ENCODE measurements around the gene EME1. TPM values are rescaled to one million over a fixed set of nuclear protein-coding genes. Genes with fewer than 3 reads are reported as not detected.

EME1 gene
- total RNA-seq, 4 donors from 2014 or later, result 1.7 to 3.4 TPM; not detected in 2

DNA sequence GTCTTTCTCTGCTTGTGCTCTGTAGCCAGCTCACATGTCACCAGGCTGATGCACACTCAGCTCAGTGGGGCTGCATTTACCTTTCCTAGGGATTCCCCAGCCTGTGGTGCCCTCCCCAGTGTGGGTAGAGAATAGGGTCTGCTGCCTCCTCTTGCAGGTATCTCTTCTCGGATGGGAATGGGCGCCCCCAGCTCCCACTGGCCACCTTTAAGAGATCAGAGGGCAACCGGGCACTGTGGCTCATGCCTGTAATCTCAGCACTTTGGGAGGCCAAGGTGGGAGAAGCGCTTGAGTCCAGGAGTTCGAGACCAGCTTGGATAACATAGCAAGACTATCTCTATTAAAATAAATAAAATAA, 23.8 kb upstream of the EME1 start:
- no peaks in the 10 kb centered on the region for H3K36me3 ChIP-seq
- H3K27ac ChIP-seq, result no peak overlapping the region
- no peaks in the 10 kb centered on the region for H3K27me3 ChIP-seq
- H3K4me3 ChIP-seq, result no peak overlapping the region
- H3K9me3 ChIP-seq, result no peaks in the 10 kb centered on the region
- H3K4me1 ChIP-seq, result peaks cover 0 to 11% of the 10 kb centered on the region in 2 donors
- DNase-seq, result no peak
- no peak for TF ChIP-seq CTCF (IDR thresholded peaks at IDR 0.05)
- TF ChIP-seq POLR2A (IDR thresholded peaks at IDR 0.05), result no peak
- intact Hi-C loops (cut with DNase I; ENCODE audit: low total_unique reads), result no loop called here

GRCh38 chr17:50350733-50351132, 22.3 kb upstream of the EME1 start:
- DNase-seq, result no peak
- no peaks in the 10 kb centered on the region for H3K27me3 ChIP-seq
- no peaks in the 10 kb centered on the region for H3K36me3 ChIP-seq
- H3K9me3 ChIP-seq, result no peaks in the 10 kb centered on the region
- intact Hi-C loops (cut with DNase I; ENCODE audit: low total_unique reads), result no loop called here
- H3K4me1 ChIP-seq, result peaks cover 0 to 7% of the 10 kb centered on the region in 2 donors
- no peak for TF ChIP-seq CTCF (IDR thresholded peaks at IDR 0.05)
- TF ChIP-seq POLR2A (IDR thresholded peaks at IDR 0.05), result no peak
- no peak overlapping the region for H3K4me3 ChIP-seq
- H3K27ac ChIP-seq, result no peak overlapping the region

GRCh38 chr17:50352072-50352692, 20.8 kb upstream of the EME1 start:
- no peaks in the 10 kb centered on the region for H3K36me3 ChIP-seq
- H3K4me1 ChIP-seq, result peaks cover 0 to 5% of the 10 kb centered on the region in 2 donors
- DNase-seq, result no peak
- no peak for TF ChIP-seq CTCF (IDR thresholded peaks at IDR 0.05)
- no peak for TF ChIP-seq POLR2A (IDR thresholded peaks at IDR 0.05)
- intact Hi-C loops (cut with DNase I; ENCODE audit: low total_unique reads), result no loop called here
- H3K27ac ChIP-seq, result no peak overlapping the region
- no peak overlapping the region for H3K4me3 ChIP-seq
- H3K27me3 ChIP-seq, result no peaks in the 10 kb centered on the region
- no peaks in the 10 kb centered on the region for H3K9me3 ChIP-seq

GRCh38 chr17:50352693-50353599, 20.1 kb upstream of the EME1 start:
- no peaks in the 10 kb centered on the region for H3K27me3 ChIP-seq
- no peak overlapping the region for H3K4me3 ChIP-seq
- no peaks in the 10 kb centered on the region for H3K9me3 ChIP-seq
- TF ChIP-seq CTCF (IDR thresholded peaks at IDR 0.05) (no peak), POLR2A (IDR thresholded peaks at IDR 0.05) (no peak)
- DNase-seq, result no peak
- no peaks in the 10 kb centered on the region for H3K36me3 ChIP-seq
- intact Hi-C loops (cut with DNase I; ENCODE audit: low total_unique reads), result no loop called here
- no peak overlapping the region for H3K27ac ChIP-seq
- no peaks in the 10 kb centered on the region for H3K4me1 ChIP-seq

DNA sequence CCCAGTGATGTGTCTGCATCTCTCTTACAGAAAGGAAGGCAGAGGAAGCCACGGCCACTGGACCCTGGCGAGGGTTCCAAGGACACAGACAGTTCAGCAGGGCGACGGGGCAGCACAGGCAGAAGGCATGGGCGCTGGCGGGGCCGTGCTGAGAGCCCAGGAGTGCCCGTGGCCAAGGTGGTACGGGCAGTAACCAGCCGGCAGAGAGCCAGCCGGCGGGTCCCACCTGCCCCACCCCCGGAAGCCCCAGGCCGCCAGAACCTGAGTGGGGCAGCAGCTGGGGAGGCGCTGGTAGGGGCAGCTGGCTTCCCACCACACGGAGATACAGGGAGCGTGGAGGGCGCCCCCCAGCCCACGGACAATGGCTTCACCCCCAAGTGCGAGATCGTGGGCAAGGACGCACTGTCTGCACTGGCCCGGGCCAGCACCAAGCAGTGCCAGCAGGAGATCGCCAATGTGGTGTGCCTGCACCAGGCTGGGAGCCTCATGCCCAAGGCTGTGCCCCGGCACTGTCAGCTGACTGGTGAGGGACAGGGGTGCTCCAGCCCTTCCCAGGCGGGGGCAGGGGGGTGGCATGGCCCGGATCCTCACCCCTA, 19.3 kb upstream of the EME1 start:
- H3K4me1 ChIP-seq, result no peaks in the 10 kb centered on the region
- no peaks in the 10 kb centered on the region for H3K36me3 ChIP-seq
- TF ChIP-seq POLR2A (IDR thresholded peaks at IDR 0.05), result no peak
- TF ChIP-seq CTCF (IDR thresholded peaks at IDR 0.05), result no peak
- DNase-seq, result no peak
- no peaks in the 10 kb centered on the region for H3K9me3 ChIP-seq
- intact Hi-C loops (cut with DNase I; ENCODE audit: low total_unique reads), result no loop called here
- H3K27me3 ChIP-seq, result no peaks in the 10 kb centered on the region
- H3K27ac ChIP-seq, result no peak overlapping the region
- no peak overlapping the region for H3K4me3 ChIP-seq

Data from uterus (tissue), 4 donors.